HEK293T (cell line): ENCODE results near the gene CBFA2T2.
A peak's percentile ranks its signal among the peaks of the same experiment; 100 is the strongest.
"Not testable (repeated sequence)": the region's sequence is repeated elsewhere in the genome, so short reads cannot be mapped to it uniquely, and the experiment has no call there.

Experiments used
- CTCF ChIA-PET: fragments of 350-600 bp; formaldehyde crosslinking; extraction: SDS; loops from one replicate; lab custom pipeline; 2021; ENCODE audit warnings: antibody characterized with exemption, inconsistent platforms; lab: Yijun Ruan, JAX
- POLR2A ChIA-PET: fragments of 350-600 bp; formaldehyde crosslinking; extraction: SDS; loops from one replicate; lab custom pipeline; 2020; ENCODE audit warnings: antibody characterized with exemption, inconsistent platforms; lab: Yijun Ruan, JAX
- DNase-seq: peaks from one replicate; pipeline ENCODE4 v3.0.0; 2012; ENCODE audit warnings: mixed read lengths; ENCODE audit errors: extremely low spot score
- ARNT ChIP-seq: fragments of 450-650 bp; IDR thresholded peaks from 2 replicates; pipeline ENCODE4 v1.6.1; 2017; ENCODE audit warnings: mild to moderate bottlenecking
- BHLHE40 ChIP-seq: fragments of 450-650 bp; IDR thresholded peaks from 2 replicates; pipeline ENCODE4 v1.6.1; 2016; ENCODE audit warnings: mild to moderate bottlenecking, moderate library complexity, borderline replicate concordance
- CTBP1 ChIP-seq: fragments of 450-650 bp; IDR thresholded peaks from 2 replicates; pipeline ENCODE4 v1.6.1; 2016; ENCODE audit warnings: borderline replicate concordance
- ELF4 ChIP-seq: fragments of 450-650 bp; IDR thresholded peaks from 2 replicates; pipeline ENCODE4 v1.6.1; 2017; ENCODE audit warnings: antibody characterized with exemption
- FOXA1 ChIP-seq: fragments of 450-650 bp; IDR thresholded peaks from 2 replicates; pipeline ENCODE4 v1.6.1; 2016; ENCODE audit warnings: mild to moderate bottlenecking
- FOXK2 ChIP-seq: fragments of 450-650 bp; IDR thresholded peaks from 2 replicates; pipeline ENCODE4 v1.6.1; 2016; ENCODE audit warnings: mild to moderate bottlenecking
- FOXM1 ChIP-seq: fragments of 450-650 bp; IDR thresholded peaks from 2 replicates; pipeline ENCODE4 v1.6.1; 2017; ENCODE audit warnings: mild to moderate bottlenecking, borderline replicate concordance
- HDGF ChIP-seq: fragments of 450-650 bp; IDR thresholded peaks from 2 replicates; pipeline ENCODE4 v1.6.1; 2017; ENCODE audit warnings: antibody characterized with exemption, borderline replicate concordance
- L3MBTL2 ChIP-seq: fragments of 450-650 bp; conservative IDR thresholded peaks from 2 replicates; pipeline ENCODE4 v1.6.1; 2016; ENCODE audit warnings: mild to moderate bottlenecking
- LEF1 ChIP-seq: fragments of 450-650 bp; IDR thresholded peaks from 2 replicates; pipeline ENCODE4 v1.6.1; 2017; ENCODE audit warnings: mild to moderate bottlenecking, borderline replicate concordance
- NFRKB ChIP-seq: fragments of 450-650 bp; IDR thresholded peaks from 2 replicates; pipeline ENCODE4 v1.6.1; 2016; ENCODE audit warnings: mild to moderate bottlenecking, moderate library complexity
- SP1 ChIP-seq: fragments of 450-650 bp; IDR thresholded peaks from 2 replicates; pipeline ENCODE4 v1.6.1; 2017
- SUZ12 ChIP-seq: fragments of 450-650 bp; IDR thresholded peaks from 2 replicates; pipeline ENCODE4 v1.6.1; 2016; ENCODE audit warnings: mild to moderate bottlenecking
- TARDBP ChIP-seq: fragments of 450-650 bp; IDR thresholded peaks from 2 replicates; pipeline ENCODE4 v1.6.1; 2016
- ZNF384 ChIP-seq: fragments of 450-650 bp; IDR thresholded peaks from 2 replicates; pipeline ENCODE4 v1.6.1; 2016
- TF ChIP-seq, protein P1 (sequence below): fragments of 450-650 bp; IDR thresholded peaks from 2 replicates; pipeline ENCODE4 v1.6.1; 2016

The CBFA2T2 gene

DNA sequence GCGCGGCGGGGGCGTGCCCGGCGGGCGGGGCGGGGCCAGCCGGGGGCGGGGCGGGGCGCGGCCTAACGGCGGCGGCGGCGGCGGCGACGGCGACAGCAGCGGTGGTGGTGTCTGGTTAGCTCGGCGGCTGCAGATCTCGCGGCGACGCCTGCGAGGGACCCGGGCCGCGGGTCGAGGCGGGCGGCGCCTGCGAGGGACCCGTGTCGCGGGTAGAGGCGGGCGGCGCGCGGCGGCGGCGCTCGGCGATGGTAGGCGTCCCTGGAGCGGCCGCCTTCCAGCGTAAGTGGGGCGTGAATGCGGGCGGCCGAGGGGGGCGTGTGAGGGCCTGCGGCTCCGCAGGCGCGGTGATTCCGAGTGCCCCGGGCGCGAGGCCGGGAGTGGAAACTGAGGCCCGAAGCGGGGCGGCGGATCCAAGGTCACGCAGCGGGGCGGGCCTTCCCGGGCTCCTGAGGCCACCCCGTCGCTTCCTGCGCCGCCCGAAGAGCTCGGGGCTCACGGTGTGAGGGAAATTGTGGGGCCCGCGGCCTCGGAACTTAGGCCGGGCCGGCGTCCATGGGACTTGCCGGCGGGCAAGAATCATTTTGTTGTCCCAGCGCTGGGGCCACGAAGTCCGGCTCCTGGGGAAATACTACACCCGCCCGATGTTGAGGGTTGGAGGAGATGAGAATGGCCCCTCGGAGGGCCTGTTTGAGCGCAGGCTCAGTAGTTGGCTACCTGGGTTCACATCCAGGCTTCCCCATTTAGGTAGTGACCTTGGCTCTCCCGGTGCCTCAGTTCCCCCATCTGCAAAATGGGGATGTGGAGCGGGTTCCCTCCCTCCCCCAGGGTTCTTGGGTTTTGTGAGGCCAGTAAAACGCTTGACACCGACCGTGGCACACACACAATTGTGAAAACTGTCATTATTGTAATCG lies at the start of gene CBFA2T2:
Gene CBFA2T2 (plus strand): TSS at position 74 of the 911 bp plus-strand sequence. CDS start 172 bp downstream, at position 246.
- CTCF ChIA-PET, result interaction anchor here (0.7 to 1.0 kb wide), 3 partner anchors 11 to 25 kb away, joined by 3 read pairs; no protein-coding TSS in a partner anchor
- no peak for DNase-seq
- TF ChIP-seq TARDBP (no peak), FOXA1 (no peak), FOXK2 (no peak), BHLHE40 (no peak), CTBP1 (no peak), ARNT (no peak), L3MBTL2 (no peak), ELF4 (no peak)
- POLR2A ChIA-PET, result interaction anchor here (0.6 to 2.5 kb wide), 27 partner anchors 9 to 476 kb away, joined by 3 to 24 read pairs (median 3); partner anchors contain the start of gene SNTA1

DNA sequence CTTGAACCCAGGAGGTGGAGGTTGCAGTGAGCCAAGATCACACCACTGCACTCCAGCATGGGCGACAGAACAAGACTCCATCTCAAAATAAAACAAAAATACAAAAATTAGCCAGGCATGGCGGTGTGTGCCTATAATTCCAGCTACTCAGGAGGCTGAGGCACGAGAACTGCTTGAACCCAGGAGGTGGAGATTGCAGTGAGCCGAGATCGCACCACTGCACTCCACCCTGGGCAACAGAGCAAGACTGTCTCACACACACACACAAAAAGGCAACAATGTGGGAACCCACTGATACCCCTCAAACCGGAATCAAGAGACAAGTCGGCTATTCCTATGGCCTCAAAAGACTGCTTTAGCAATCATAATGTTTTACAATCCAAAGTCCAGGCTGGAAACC lies 49.3 kb upstream of the CBFA2T2 start:
- CTCF ChIA-PET, DNase-seq: not testable (repeated sequence)
- POLR2A ChIA-PET, result interaction anchor here (1.2 kb wide), 1 partner anchor 39 kb away, joined by 3 read pairs; the partner anchor contains the start of gene CDK5RAP1

DNA sequence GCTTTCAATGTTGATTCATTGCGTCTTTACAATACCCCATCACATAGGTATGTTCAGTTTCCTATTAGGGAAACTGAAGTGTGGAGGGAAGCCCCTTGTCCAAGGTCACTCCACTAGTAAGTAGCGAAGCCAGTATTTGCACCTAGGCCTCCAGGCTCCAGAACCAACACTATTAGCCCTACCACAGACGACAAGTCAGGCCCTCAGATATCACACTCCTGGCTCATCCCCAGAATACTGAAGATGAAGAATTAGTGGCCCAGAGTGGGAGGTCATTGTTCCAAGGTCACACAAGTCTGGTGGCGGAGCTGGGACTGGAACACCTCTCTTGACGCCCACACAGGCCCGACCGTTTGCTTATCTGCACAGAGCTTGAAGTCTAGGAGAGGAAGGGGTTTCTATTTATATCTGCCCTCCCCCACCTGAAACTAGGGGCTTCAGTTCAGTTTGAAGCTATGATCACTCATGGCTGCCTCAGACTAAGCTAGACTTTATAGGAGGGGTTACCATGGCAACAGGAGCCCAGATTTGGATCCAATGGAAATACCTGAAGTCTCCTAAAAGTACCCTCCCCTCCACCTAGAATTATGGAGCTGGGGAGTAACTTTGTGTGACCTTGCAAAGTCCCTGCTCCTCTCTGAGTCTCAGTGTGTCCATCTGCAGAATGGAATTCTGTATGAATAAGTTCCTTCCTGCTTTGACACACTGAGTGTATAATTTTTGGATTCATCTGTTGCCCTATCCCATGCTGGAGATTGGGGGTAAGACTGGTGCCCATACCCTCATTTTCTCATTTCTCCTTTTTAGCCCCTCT lies 48.5 kb upstream of the CBFA2T2 start:
- CTCF ChIA-PET, result interaction anchor here (1.1 kb wide), 1 partner anchor 16 kb away, joined by 4 read pairs; no protein-coding TSS in a partner anchor
- POLR2A ChIA-PET, result interaction anchor here (1.2 kb wide), 1 partner anchor 40 kb away, joined by 3 read pairs; the partner anchor contains the start of gene CDK5RAP1
- DNase-seq, result no peak
- TF ChIP-seq SUZ12 (no peak), TARDBP (no peak), ELF4 (no peak), NFRKB (no peak), BHLHE40 (no peak), FOXM1 (no peak), L3MBTL2 (no peak), CTBP1 (no peak), ARNT (no peak), HDGF (no peak), FOXK2 (no peak), LEF1 (no peak), SP1 (no peak), ZNF384 (no peak), FOXA1 (no peak)
- TF ChIP-seq, protein P1, sequence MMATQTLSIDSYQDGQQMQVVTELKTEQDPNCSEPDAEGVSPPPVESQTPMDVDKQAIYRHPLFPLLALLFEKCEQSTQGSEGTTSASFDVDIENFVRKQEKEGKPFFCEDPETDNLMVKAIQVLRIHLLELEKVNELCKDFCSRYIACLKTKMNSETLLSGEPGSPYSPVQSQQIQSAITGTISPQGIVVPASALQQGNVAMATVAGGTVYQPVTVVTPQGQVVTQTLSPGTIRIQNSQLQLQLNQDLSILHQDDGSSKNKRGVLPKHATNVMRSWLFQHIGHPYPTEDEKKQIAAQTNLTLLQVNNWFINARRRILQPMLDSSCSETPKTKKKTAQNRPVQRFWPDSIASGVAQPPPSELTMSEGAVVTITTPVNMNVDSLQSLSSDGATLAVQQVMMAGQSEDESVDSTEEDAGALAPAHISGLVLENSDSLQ, result no peak

DNA sequence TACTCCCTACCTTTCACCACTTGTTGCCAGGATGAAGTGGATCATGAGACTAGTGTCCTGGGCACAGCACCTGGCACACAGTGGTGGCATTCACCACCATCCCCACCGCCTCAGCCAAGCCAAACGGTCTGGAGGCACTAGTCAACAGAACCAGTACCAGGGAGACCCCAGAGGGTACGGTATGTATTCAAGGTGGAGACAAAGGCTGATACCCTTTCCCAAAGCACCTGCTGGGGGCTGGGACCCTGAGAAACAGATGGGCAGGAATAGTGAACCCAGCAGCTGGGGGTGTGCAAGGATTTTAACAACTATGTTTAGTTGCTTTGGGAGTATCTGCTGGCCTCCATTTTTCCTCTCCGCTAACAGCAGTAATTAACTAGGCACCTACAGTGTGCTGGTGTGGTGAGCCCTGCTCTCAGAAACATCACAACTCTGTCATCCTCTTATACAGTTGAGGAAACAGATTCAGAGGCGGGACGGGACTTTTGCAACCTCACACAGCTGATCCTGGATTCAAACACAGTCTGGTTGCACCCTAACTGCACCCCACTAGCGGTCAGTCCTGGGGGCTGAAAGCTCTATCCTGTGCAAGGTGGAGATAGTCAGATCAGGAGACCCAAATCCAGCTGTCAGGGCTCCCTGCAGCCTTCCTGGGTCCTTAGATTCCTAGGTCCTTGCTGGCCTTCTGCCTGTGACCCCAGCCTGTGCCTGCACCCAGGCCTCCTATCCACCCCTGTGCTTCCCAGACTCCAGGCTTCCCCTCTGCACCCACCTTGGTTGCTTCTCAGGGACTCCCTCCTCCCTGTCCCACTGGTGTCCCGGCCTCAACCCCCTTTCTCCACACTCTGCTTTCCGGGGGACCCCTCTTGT lies 47.5 kb upstream of the CBFA2T2 start:
- DNase-seq, result no peak
- CTCF ChIA-PET, result no interaction called here
- TF ChIP-seq ELF4 (no peak), LEF1 (no peak), BHLHE40 (no peak), CTBP1 (no peak), SUZ12 (no peak), HDGF (no peak), NFRKB (no peak), FOXM1 (no peak), SP1 (no peak)
- TF ChIP-seq, protein P1, result no peak
- POLR2A ChIA-PET, result interaction anchor here (1.0 kb wide), 1 partner anchor 46 kb away, joined by 3 read pairs; no protein-coding TSS in a partner anchor

DNA sequence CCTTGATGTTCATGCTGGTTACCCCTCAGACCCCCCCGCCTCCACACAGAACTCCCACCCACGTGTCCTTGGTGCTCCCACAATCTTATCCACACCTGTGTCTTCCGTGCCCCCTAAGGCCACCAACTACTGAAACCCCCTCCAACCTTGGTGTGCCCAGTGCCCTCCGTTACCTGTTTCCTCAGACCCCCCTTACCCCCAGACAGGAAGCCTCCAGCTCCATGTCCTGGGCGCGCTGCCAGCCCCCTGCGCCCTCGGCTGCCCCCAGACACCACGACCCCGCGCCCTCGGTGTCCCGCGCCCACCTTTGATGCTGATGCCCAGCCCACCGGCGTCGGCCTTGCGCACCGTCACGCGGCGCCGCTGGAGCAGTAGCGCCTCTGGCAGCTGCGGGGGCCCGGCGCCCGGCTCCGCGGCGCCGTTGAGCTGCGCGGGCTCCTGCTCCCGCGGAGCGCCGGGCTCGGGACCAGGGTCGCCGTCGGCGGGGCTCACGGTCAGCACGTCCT lies 46.8 kb upstream of the CBFA2T2 start:
- peak; percentile 56 for DNase-seq
- POLR2A ChIA-PET, result interaction anchor here (1.0 kb wide), 2 partner anchors 9 to 46 kb away, joined by 3 to 6 read pairs; no protein-coding TSS in a partner anchor
- TF ChIP-seq SP1 (no peak), FOXA1 (no peak), BHLHE40 (no peak), HDGF (no peak), FOXK2 (no peak), NFRKB (no peak), L3MBTL2 (no peak; the same call in 1 of the 2 replicates), SUZ12 (no peak), ARNT (no peak), LEF1 (no peak), CTBP1 (no peak), ELF4 (no peak), FOXM1 (no peak), TARDBP (no peak), ZNF384 (no peak)
- TF ChIP-seq, protein P1, result no peak
- CTCF ChIA-PET, result no interaction called here
